ENCODE results near the gene ABCC2.
"Not testable (repeated sequence)": the region's sequence is repeated elsewhere in the genome, so short reads cannot be mapped to it uniquely, and the experiment has no call there.

The ABCC2 gene

DNA sequence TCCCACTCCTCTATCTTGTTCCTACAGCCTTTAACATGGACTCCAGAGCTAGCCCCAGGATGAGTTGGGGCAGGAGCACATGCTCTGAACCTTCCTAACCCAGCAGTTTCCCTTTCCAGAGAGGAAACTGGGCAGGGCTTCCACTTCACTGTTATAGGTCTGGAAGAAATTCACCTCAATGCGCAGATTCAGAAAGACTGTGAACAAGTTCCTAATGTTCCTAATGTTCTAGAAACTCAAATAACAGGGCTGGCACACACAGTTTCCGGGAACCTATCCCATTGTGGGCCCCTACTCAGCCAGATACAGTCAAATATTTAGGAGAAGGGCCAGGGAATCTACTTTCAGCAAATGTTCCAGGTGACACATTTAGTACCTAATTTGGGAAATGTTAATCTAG, 29.7 kb downstream of the ABCC2 start:
- DNase-seq = no peak

DNA sequence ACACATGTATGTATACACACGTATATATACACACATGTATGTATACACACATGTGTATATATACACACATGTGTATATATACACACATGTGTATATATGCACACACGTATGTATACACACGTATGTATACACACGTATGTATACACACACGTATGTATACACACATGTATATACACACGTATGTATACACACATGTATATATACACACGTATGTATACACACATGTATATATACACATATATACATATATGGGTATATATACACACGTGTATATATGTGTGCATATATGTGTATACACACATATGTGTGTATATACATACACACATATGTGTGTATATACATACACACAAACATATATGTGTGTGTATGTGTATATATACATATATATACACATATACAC, 31.7 kb downstream of the ABCC2 start:
- no peak for DNase-seq

DNA sequence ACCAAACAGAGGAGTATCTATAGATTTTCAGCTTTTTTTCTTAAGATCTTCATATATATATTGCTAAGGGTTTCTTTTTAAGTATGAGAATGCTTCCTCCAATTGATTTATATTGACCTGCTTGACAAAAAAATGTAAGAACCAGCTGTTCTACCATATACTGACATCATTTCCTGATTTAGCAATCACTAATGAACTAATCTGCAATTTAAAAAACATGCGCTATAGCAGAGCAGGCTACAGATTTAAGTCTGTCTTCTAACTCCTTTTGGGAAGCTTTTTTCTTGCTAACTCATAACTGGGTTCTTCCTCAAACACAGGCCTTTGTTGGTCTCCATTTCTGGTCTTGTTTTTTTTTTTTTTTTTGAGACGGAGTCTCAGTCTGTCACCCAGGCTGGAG, 33.2 kb downstream of the ABCC2 start:
- no peak for DNase-seq

DNA sequence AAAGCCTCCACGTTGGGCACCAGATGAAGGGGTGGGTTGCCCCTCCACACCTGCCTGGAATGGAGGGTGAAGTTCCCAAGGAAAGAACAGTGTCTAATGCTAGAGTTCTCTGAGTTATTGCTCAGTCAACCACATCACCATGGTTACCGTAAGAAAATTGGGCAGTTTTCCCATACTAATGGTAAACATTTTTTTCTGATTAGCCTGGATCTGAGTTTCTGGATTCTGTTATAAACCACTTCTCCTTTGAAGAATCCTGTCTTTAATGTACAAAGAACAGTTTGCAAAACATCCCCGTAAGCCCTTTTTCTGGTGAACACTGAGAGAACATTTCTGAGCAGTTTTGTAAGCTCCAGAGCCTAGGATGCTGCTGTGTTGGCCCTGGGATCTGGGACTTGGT, 45.5 kb downstream of the ABCC2 start:
- no peak for DNase-seq

DNA sequence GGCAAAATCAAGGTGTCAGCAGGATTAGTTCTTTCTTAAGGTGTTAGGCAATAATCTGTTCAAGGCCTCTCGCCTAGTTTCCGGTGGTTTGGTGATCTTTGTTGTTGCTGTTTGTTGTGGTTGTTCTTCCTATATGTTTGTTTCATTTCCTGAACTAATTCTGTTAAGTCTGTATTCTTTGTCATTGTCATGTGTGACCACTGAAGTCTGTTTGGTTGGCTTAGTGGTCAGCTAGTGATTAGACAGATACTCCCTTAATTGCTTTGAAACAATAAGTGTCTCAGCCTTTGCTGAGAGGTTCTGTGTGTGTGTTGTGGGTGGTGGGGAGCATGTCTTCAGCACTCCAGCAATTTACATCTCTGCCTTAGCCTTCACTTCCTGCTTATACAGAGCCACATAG, 46.0 kb downstream of the ABCC2 start:
- no peak for DNase-seq

DNA sequence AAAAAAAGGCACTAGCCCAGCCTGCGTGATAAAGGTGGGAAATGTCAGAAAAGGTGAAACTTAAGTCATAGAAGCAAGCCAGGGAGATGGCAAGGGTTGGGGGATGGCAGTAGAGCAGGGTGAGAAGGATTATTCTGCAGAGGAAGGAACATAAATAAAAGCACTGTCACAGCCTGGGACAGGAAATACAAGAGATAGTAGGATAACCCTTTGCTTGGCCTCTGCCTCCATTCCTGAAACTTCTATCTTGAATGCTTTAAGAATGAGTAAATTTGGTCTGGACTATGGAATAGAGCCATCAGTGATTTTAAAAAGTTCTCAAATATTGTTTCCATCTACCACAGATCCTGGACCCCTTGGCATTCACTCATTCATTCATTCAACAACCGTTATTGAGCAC, 50.0 kb downstream of the ABCC2 start:
- no peak for DNase-seq

DNA sequence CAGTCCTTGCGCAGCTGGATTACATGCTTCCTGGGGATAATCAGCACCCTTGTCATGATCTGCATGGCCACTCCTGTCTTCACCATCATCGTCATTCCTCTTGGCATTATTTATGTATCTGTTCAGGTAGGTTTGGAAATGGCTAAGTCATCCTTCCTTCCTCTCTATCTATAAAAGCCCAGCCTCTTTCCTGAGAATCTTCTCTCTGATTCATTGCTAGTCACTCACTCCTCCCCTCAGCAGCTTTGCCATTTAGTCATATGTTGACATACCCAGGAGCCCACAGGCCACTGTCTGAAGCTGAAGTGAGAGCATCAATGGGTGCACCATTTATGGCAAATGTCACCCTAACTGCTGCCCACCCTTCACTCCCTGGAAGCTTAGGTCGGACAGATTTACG, 52.0 kb downstream of the ABCC2 start:
- DNase-seq = no peak

DNA sequence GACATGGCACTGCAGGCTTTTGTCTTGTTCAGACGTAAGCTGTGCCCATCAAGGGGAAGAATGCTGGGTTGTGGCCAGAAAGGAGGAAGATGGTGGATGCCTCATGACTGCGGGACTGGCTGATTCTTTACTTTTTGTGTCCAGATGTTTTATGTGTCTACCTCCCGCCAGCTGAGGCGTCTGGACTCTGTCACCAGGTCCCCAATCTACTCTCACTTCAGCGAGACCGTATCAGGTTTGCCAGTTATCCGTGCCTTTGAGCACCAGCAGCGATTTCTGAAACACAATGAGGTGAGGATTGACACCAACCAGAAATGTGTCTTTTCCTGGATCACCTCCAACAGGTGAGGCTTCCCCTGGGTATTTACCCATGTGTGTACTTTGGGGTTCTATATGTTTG, 53.5 kb downstream of the ABCC2 start:
- DNase-seq = no peak

DNA sequence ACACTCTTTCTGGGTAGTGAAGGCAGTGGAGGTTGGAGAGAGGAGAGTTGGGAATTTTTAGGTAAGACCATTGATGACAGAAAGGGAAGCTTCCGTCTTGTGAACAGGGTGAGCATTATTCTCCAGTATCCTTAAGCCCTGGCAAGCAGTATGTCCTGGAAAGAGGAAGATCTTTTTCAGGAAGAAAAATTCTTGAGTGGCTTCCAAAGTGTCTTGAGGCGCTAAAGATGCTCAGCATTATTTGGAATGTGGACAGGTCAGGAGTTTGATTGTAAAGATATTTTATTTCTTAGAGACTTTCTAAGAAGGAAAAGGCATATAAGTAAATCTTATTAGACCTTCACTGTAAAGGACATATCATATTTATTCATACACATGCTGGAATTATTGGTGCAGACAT, 54.3 kb downstream of the ABCC2 start:
- no peak for DNase-seq

DNA sequence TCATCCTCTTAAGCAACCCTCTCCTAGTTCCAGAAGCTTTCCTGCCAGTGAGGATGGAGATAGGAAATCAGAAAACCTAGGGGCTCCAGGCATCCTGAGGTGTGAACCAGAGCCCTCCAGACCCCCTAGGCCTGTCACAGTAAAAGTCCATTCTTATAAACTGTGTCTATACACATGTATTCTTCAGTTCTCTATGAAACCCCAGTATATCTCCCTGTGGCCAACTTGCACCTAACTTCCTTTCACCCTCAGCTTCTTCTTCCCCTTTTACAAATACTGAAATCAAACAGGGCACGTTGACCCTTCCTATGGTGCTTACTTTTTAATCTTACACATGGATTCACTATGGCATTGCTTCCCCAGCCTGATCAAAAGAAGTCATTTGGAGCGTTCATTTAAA, 58.4 kb downstream of the ABCC2 start:
- DNase-seq = not testable (repeated sequence)

DNA sequence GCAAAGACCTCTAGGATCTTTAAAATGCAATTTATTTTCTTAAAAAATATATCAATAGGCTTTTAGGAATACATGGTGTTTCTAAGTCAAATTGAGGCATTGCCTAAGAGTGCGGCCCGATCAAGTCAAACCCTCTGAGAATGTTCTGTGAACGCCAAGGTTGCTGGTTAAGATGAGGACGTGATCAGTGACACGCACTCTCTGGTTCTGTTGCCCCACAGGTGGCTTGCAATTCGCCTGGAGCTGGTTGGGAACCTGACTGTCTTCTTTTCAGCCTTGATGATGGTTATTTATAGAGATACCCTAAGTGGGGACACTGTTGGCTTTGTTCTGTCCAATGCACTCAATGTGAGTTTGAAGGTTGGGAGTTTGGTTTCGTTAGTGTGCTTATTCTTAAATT, 59.3 kb downstream of the ABCC2 start:
- DNase-seq = no peak

DNA sequence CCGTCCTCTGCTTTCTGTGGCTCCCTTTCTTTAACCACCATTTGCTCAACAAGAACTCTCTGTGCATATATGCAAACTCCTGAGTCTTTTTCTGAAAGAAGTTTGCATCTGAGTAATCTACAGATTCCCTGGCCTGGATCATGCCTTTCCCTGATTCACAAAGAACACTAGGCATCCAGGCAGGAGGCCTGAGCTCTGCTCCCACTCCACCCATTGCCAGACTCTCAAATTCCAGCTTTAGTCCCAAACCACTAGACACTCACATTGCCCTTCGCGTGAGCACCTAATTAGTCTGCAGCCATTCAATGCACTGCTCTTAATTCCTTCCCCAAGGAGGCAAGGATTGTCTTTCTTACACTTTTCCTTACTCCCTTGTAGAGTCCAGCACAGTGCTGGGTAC, 60.9 kb downstream of the ABCC2 start:
- no peak for DNase-seq

DNA sequence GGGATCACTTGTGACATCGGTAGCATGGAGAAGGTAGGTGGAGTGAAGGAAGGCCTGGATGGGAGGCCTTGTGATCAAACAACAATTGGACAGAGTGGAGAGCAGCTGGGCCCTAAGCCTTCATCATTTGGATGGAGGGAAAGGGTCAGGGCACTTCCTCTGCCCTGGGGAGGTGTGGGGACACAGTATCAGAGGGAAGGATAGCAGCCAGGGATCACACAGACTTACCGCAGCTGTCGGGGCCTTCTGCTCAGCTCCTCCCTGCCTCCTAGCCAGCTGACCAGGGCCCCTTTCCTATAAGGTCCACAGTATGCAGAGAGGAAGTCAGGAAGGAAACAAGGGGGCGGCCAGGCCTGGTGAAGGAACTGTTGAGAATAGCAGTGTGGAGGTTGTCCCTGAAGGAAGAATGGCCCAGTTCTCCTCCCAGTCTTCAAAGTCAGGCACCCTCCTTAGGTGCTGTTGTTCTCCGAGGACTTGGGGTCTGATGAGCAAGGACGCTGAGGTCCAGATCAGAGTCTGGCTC, 62.1 kb downstream of the ABCC2 start:
- no peak for DNase-seq

DNA sequence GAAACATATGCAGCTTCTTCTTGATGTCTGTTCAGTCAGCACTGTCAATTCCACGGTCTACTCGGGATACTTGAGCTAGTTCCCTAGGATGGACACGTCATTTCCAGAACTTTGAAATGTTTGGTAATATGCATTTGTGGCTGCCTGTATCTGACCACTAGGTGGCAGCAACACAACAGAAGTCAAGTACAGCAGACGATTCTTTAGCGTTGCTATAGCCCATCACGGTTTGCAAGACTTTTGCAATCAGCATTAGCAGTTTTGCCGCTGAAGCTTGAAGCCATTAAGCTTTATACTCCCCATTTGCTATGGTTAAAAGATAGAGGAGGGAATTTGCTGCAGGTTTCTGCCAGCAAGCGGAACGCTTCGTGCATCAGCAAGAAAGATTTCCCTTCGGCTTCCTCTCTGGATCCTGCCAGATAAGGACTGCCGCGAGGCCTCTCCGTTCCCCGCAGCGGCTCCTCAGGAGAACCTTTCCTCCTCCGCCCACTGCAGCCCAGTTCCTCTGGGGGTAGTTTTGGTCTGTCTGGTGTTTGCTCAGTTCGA, 63.5 kb downstream of the ABCC2 start:
- peak; percentile 77 to 78 for DNase-seq

DNA sequence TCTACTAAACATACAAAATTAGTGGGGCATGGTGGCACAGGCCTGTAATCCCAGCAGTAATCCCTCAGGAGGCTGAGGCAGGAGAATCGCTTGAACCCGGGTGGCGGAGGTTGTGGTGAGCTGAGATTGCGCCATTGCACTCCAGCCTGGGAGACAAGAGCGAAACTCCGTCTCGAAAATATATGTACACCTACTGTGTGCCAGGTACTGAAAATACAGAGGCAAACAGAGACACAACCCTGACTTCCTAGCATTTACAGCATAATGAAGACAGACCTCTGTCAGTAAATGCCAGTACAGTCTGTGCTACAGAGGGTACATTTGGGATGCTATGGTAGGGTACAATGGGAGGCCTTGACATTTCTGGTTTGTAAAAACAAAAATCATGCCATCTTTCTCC, 66.6 kb downstream of the ABCC2 start:
- DNase-seq = no peak

DNA sequence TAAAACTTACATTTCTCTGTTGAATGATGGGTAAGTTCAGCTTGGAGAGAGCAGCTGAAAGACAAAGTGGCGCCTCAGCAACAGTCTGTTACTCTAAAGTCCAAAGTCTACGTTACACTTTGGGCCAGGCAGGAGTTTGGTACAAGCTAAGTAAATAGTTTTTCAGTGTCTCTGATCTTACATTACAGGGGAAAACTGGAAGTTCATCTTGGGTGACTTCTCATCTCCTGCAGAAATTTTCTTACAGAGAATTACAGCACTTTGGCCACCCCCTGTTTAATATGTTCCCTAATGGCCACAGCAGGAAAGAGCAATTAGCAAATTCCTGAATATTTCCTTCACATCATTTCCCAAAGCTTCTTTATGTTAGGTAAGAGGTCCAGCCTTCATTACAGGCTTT, 67.1 kb downstream of the ABCC2 start:
- no peak for DNase-seq

DNA sequence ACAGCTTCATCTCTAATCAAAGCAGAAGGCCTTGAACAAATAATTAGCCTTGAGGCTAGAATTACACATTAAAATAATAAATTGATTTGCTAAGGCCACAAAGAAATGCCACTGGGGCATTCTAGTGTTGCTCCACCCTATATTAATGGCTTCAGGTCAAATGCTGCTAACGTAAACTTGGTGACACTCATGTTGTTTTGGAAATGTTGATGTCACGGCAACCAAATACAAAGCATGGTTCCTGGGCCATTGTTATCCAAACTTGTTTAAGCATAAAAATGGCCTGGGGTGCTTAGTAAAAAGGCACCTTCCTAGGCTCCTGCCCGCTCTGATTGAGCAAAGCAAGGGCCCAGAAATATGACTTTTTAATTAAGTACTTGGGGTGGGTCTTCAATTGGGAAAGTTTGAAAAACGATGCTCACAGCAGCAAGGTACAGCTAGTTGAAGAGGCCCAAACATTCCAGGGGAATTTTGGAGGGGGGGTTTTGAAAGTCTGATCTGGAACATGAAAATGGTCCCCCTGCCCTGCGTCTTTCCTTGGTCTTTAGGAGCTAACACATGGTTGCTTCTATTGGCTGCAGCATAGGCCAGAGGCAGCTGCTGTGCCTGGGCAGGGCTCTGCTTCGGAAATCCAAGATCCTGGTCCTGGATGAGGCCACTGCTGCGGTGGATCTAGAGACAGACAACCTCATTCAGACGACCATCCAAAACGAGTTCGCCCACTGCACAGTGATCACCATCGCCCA, 67.8 kb downstream of the ABCC2 start:
- no peak for DNase-seq

DNA sequence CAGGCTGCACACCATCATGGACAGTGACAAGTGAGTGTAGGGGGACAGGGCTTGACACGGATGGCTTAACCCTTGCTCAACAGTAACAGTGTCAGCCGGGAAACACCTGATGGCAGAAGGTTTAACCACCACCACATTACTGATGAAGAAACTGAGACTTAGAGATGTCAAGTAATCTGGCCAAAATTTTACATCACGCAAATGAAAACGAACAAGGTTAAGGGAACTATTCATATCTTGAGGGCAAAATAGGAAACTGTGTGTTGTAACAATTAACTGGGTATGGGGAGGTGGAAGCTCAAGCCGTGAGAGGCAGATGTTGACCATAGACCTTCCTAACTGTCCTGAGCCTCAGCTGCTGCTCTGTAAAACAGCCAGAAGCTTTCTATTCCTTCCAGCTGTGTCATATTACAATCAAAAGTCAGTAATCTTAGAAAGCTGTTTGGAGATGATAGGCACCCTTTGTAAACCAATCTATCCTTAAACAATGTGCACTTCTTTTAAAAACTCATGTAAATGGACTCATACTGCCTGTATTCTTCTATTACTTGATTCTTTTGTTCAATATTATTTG, 68.4 kb downstream of the ABCC2 start:
- DNase-seq = no peak

DNA sequence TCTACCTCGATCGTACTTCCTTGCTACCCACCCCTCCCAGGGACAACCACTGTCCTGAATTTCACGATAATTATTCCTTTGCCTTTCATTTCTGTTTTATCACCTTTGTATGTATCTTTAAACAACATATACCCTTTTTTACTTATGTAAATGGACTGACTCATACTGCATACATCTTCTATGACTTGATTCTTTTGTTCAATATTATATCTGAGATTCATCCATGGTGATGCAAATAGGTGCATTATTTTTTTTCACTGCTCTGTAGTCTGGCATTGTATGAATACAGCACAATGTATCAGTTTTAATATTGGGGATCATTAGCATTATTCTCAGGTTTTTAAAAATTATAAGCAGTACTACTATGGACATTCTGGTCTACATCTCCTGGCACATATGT, 69.4 kb downstream of the ABCC2 start:
- DNase-seq = no peak

DNA sequence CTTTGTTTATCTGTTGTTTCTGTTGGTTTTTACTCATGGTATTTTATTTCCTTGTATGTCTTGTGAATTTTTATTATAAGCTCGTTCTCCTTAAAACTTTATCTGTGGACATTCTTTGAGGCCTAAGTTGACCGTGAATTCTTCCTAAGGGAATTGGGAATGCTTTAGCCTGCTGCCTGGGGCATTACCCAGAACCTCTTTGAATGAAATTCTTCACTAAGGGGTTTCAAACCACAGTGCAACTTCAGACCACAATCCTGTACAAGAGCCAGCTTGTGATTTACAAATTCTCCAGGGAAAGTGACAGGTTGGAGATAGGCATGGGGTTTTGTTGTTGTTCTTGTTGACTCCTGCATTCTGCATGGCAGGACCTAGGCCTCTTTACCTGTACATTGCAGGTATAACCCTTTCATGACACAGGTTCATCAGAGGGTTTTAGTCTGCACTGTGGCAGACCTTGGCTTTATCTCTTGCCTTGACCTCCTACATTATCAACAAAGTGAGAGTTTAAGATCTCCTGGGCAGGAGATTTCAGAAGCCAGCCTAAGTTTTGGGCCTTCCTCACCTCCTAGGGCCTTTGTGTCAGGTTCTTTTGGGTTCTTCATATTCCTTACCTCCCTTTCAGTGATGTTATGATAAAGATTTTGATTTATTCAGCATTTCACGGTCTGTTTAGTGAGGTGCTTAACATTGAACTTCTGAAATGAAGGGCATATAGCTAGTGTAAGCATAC, 70.2 kb downstream of the ABCC2 start:
- DNase-seq = no peak

DNA sequence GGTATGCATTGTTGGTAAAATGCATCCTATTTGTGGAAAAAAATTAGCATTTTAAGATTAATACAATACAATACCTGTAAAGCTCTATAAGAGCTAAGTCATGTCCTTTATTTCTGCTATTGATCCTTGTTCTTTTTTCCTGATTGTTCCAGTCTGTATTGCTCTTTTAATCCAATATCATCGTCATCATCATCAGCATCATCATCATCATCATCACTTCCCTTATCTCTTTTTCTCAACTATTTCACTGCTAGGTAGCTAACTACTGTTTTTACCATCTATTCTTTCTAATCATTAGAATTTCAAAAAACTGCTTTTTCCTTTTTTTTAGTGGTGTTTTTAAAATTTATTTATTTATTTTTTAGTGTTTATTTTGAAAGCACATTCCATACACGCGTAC, 71.2 kb downstream of the ABCC2 start:
- DNase-seq = no peak

DNA sequence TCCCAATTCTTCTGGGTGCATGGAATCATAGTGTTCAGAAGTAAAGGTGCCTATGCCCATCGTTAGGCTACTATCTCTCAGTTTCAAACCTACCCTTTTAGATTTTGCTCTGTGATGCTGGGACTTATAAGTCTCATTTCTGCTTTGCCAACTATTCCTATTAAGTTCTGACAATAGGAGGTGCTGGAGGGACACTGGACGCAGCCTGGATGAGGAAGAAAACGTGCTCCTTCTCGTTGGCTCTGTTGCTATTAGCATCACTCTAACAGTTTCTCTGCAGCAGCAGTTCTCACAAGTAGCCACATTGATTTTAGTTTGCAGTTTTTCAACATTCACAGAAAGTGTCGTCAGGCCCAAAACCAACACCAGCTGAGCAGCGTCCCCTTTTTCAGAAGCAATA, 72.4 kb downstream of the ABCC2 start:
- no peak for DNase-seq

DNA sequence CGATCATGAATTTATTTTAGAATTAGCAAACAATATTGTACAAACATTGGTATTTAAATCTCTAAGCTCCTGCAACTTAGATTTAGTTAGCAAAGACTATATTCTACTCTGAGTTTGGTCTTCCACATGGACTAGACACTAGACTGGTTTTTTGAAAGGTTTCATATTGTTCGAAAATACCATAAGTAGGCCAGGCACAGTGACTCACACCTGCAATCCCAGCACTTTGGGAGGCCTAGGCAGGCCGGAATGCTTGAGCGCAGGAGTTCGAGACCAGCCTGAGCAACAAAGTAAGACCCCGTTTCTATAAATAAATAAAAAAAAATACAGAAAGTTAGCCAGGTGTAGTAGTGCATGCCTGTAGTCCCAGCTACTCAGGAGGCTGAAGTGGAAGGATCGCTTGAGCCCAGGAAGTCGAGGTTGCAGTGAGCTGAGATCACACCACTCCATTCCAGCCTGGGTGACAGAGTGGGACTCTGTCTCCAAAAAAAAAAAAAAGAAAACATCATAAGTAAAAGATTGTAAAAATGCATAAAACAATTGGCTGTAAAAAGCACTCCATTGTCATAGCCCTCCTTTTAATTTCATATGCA, 73.1 kb downstream of the ABCC2 start:
- no peak for DNase-seq

DNA sequence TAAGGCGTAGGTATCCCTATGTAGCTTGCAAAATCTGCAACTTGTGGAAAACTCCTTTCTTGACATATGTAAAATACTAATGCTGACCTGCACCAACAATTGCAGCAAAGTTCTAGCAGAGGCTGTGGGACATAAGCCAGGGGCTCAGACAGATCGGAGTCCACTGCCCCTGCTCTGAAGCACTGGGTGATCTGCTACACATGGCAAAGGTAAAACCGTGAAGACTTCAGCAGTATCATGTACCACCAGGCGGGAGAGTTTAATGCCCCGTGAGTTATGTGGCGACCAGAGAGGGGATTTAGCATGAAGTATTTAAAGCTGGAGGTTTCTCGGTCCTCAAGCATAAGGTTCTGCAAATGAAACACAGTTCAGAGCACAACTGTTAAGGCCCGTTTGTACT, 76.4 kb downstream of the ABCC2 start:
- no peak for DNase-seq
